Cardiac fibroblast (primary cell): Measurements from ENCODE around the gene DBH.
A peak's percentile ranks its signal among the peaks of the same experiment; 100 is the strongest.

Experiments
- DNase-seq, 2 donors: peaks; one replicate each; pipeline versions ENCODE4 v3.0.0 to v3.0.0-alpha.2; 2010; ENCODE audit warnings: low read depth in 2 of 2
- H3K4me3 ChIP-seq, 2 donors: replicated peaks in 1 of 2; 1 replicate in 1 of 2; 2 replicates in 1 of 2; pipeline ENCODE4 v1.5.1; 2011; ENCODE audit warnings: low read depth in 2 of 2, low read length in 2 of 2, mild to moderate bottlenecking in 2 of 2, moderate library complexity in 1 of 2
- CTCF ChIP-seq: IDR thresholded peaks from one replicate; pipeline ENCODE4 v1.5.1; 2011; ENCODE audit warnings: low read depth, mild to moderate bottlenecking, low read length, inconsistent platforms

The DBH gene

GRCh38 chr9:133635533-133636531 lies at the start of gene DBH:
DBH (plus strand) TSS chr9:133636363; CDS start chr9:133636372, 9 bp downstream.
- DNase-seq = no peak
- no peak for TF ChIP-seq CTCF
- H3K4me3 ChIP-seq = no peak within 1 kb of the TSS

- no peak for TF ChIP-seq CTCF
- no peak overlapping the region for H3K4me3 ChIP-seq
- no peak for DNase-seq
Observed at GRCh38 chr9:133587051-133587450, 49.1 kb upstream of the DBH start.

- H3K4me3 ChIP-seq = no peak overlapping the region
- TF ChIP-seq CTCF = no peak
- no peak for DNase-seq
Observed at GRCh38 chr9:133587466-133587865, 48.7 kb upstream of the DBH start.

- no peak for DNase-seq
- H3K4me3 ChIP-seq = no peak overlapping the region
- peak; percentile 55 for TF ChIP-seq CTCF
Observed at GRCh38 chr9:133589454-133590227, 46.5 kb upstream of the DBH start.

GRCh38 chr9:133590231-133590855 lies 45.8 kb upstream of the DBH start:
- DNase-seq = no peak
- no peak for TF ChIP-seq CTCF
- H3K4me3 ChIP-seq = no peak overlapping the region

GRCh38 chr9:133591116-133591910 lies 44.9 kb upstream of the DBH start:
- H3K4me3 ChIP-seq = no peak overlapping the region
- no peak for DNase-seq
- no peak for TF ChIP-seq CTCF
